ENCODE results near the gene MATK. TPM values are rescaled to one million over a fixed set of nuclear protein-coding genes. Genes with fewer than 3 reads are reported as not detected.

Gene MATK
- total and polyA plus RNA-seq, 10 of the 15 experiments (the other 5 are each of a cell fraction or from before 2014, with no cell fraction given) = 0.24 to 2.2 (median 1.1) TPM; not detected in 2

DNA sequence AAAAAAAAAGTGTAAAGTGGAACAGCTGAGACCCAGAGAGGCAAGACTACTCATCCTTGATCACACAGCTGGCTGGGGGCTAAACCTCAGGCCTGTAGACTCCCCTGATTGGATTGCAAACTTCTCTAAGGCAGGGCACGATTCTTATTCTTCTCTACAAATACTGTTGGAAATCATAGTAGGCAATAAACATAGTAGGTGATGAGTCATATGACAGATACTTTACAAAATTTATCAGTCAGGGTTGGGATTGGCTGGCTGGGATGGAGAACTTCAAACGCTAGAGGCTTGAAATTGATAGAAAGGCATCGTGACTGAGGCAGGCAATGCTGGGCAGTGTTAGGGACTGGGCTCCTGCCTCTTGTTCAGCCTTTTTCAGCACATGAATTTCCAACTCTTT lies 5.9 kb upstream of the MATK start:
- intact Hi-C loops (cut with micrococcal nuclease; ENCODE audit: unreplicated experiment) (no loop called here), in situ Hi-C loops (cut with MboI) (no loop called here)
- 9% methylated on average over 3 of the region's 3 CpGs for WGBS (ENCODE audit: insufficient coverage, insufficient replicate concordance, low lambda C conversion rate, missing lambda C conversion rate)
- no peak for ATAC-seq
- no peak for DNase-seq (ENCODE audit: low read depth, low spot score)
- Histone ChIP-seq H3K4me3 (no peak overlapping the region), H3K79me2 (ENCODE audit: control insufficient read depth, insufficient read depth, low read length) (no peaks in the 10 kb centered on the region), H3K4me2 (ENCODE audit: control insufficient read depth, insufficient read depth) (no peak overlapping the region), H3K27ac (ENCODE audit: control insufficient read depth, insufficient read depth) (no peak overlapping the region), H3K4me1 (ENCODE audit: control insufficient read depth, insufficient read depth, low read length) (no peaks in the 10 kb centered on the region), H3K27me3 (replicated peaks in 1 of 2; ENCODE audit: control insufficient read depth in 2 of 2, insufficient read depth in 2 of 2, low read length in 1 of 2) (no peaks in the 10 kb centered on the region), H3K9ac (ENCODE audit: control insufficient read depth, insufficient read depth, low read length) (no peak overlapping the region), H4K20me1 (ENCODE audit: control insufficient read depth, insufficient read depth) (no peaks in the 10 kb centered on the region), H2AFZ (ENCODE audit: control insufficient read depth, low read depth, low read length) (no peak overlapping the region), H3K9me3 (replicated peaks; ENCODE audit: control insufficient read depth, insufficient read depth, low read length) (no peaks in the 10 kb centered on the region; the same call in 1 of the 3 replicates), H3K36me3 (ENCODE audit: control insufficient read depth in 2 of 2, insufficient read depth in 2 of 2, low read length in 1 of 2) (no peaks in the 10 kb centered on the region)
- POLR2A ChIA-PET = interaction anchor here (0.6 kb wide), 1 partner anchor 1197 kb away, joined by 4 read pairs; no protein-coding TSS in a partner anchor
- CTCF ChIA-PET = no interaction called here
- no TSS peak for BruUV-seq (replicated peaks)
- SMC1A ChIA-PET (ENCODE audit: uncharacterized antibody, unreplicated experiment) = no interaction called here
- RAD21 ChIA-PET (ENCODE audit: unreplicated experiment) = no interaction called here
- no peak for FAIRE-seq
- TF ChIP-seq ZNF274 (IDR thresholded peaks at IDR 0.05; ENCODE audit: insufficient read depth, insufficient read length) = no peak
- TF ChIP-seq TBL1XR1 (IDR thresholded peaks at IDR 0.05; ENCODE audit: low read depth, low read length) = no peak
- TF ChIP-seq, protein P1, sequence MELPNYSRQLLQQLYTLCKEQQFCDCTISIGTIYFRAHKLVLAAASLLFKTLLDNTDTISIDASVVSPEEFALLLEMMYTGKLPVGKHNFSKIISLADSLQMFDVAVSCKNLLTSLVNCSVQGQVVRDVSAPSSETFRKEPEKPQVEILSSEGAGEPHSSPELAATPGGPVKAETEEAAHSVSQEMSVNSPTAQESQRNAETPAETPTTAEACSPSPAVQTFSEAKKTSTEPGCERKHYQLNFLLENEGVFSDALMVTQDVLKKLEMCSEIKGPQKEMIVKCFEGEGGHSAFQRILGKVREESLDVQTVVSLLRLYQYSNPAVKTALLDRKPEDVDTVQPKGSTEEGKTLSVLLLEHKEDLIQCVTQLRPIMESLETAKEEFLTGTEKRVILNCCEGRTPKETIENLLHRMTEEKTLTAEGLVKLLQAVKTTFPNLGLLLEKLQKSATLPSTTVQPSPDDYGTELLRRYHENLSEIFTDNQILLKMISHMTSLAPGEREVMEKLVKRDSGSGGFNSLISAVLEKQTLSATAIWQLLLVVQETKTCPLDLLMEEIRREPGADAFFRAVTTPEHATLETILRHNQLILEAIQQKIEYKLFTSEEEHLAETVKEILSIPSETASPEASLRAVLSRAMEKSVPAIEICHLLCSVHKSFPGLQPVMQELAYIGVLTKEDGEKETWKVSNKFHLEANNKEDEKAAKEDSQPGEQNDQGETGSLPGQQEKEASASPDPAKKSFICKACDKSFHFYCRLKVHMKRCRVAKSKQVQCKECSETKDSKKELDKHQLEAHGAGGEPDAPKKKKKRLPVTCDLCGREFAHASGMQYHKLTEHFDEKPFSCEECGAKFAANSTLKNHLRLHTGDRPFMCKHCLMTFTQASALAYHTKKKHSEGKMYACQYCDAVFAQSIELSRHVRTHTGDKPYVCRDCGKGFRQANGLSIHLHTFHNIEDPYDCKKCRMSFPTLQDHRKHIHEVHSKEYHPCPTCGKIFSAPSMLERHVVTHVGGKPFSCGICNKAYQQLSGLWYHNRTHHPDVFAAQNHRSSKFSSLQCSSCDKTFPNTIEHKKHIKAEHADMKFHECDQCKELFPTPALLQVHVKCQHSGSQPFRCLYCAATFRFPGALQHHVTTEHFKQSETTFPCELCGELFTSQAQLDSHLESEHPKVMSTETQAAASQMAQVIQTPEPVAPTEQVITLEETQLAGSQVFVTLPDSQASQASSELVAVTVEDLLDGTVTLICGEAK (IDR thresholded peaks at IDR 0.05; ENCODE audit: borderline replicate concordance) = no peak
- no peak for TF ChIP-seq RBBP5 (conservative IDR thresholded peaks at IDR 0.05)
- no peak for TF ChIP-seq SREBF1 (IDR thresholded peaks at IDR 0.05; ENCODE audit: low read length)
- no peak for TF ChIP-seq CREB1 (IDR thresholded peaks at IDR 0.05; ENCODE audit: low read depth)
- TF ChIP-seq LARP7 (IDR thresholded peaks at IDR 0.05) = no peak
- TF ChIP-seq EED (IDR thresholded peaks at IDR 0.05; ENCODE audit: low read depth) = no peak
- no peak for TF ChIP-seq BCL3 (IDR thresholded peaks at IDR 0.05; ENCODE audit: borderline replicate concordance, insufficient read depth, low read depth, low read length, poor library complexity, severe bottlenecking)
- TF ChIP-seq, protein P2, sequence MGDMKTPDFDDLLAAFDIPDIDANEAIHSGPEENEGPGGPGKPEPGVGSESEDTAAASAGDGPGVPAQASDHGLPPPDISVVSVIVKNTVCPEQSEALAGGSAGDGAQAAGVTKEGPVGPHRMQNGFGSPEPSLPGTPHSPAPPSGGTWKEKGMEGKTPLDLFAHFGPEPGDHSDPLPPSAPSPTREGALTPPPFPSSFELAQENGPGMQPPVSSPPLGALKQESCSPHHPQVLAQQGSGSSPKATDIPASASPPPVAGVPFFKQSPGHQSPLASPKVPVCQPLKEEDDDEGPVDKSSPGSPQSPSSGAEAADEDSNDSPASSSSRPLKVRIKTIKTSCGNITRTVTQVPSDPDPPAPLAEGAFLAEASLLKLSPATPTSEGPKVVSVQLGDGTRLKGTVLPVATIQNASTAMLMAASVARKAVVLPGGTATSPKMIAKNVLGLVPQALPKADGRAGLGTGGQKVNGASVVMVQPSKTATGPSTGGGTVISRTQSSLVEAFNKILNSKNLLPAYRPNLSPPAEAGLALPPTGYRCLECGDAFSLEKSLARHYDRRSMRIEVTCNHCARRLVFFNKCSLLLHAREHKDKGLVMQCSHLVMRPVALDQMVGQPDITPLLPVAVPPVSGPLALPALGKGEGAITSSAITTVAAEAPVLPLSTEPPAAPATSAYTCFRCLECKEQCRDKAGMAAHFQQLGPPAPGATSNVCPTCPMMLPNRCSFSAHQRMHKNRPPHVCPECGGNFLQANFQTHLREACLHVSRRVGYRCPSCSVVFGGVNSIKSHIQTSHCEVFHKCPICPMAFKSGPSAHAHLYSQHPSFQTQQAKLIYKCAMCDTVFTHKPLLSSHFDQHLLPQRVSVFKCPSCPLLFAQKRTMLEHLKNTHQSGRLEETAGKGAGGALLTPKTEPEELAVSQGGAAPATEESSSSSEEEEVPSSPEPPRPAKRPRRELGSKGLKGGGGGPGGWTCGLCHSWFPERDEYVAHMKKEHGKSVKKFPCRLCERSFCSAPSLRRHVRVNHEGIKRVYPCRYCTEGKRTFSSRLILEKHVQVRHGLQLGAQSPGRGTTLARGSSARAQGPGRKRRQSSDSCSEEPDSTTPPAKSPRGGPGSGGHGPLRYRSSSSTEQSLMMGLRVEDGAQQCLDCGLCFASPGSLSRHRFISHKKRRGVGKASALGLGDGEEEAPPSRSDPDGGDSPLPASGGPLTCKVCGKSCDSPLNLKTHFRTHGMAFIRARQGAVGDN (IDR thresholded peaks at IDR 0.05) = no peak
- TF ChIP-seq BCLAF1 (IDR thresholded peaks at IDR 0.05) = no peak
- TF ChIP-seq STAT3 (IDR thresholded peaks at IDR 0.05; ENCODE audit: low read depth, low read length) = no peak
- TF ChIP-seq ZNF217 (IDR thresholded peaks at IDR 0.05) = no peak
- TF ChIP-seq POLR2A (IDR thresholded peaks at IDR 0.05; ENCODE audit: low read depth, low read length) = no peak

Measured in GM12878 (cell line).